Fibroblast of villous mesenchyme (primary cell): Measurements from ENCODE around the gene DISC1. TPM values are rescaled to one million over a fixed set of nuclear protein-coding genes. Genes with fewer than 3 reads are reported as not detected.

Source experiments
- DNase-seq: peaks from one replicate; pipeline ENCODE4 v3.0.0-alpha.2; 2010; ENCODE audit warnings: low read depth
- H3K4me3 ChIP-seq: 2 replicates; pipeline ENCODE4 v1.5.1; 2011; ENCODE audit warnings: low read depth, mild to moderate bottlenecking, low read length
- CTCF ChIP-seq: IDR thresholded peaks from 2 replicates; pipeline ENCODE4 v1.5.1; 2012; ENCODE audit warnings: low read depth, mild to moderate bottlenecking, low read length; ENCODE audit not compliant: insufficient read depth
- total RNA-seq: library from RNA; depleted of rRNA; stranded (reverse); fragments of >200 nt; gene quantifications from 2 replicates; pipeline ENCODE4 v1.2.3, GENCODE V29; 2012

DISC1 gene
- total RNA-seq, 1 donor: 9.9 TPM

GRCh38 chr1:231869364-231869763 lies 242.8 kb downstream of the DISC1 start:
- DNase-seq: no peak
- no peak overlapping the region for H3K4me3 ChIP-seq
- TF ChIP-seq CTCF: no peak

- no peak for TF ChIP-seq CTCF
- DNase-seq: no peak
- H3K4me3 ChIP-seq: no peak overlapping the region
Measured at GRCh38 chr1:231871471-231871870, 244.9 kb downstream of the DISC1 start.

GRCh38 chr1:231871878-231872277 lies 245.3 kb downstream of the DISC1 start:
- no peak overlapping the region for H3K4me3 ChIP-seq
- DNase-seq: no peak
- no peak for TF ChIP-seq CTCF

GRCh38 chr1:231872461-231872910 lies 245.9 kb downstream of the DISC1 start:
- no peak for TF ChIP-seq CTCF
- no peak overlapping the region for H3K4me3 ChIP-seq
- DNase-seq: peak; percentile 34

GRCh38 chr1:231878737-231879136 lies 252.1 kb downstream of the DISC1 start:
- no peak for TF ChIP-seq CTCF
- no peak for DNase-seq
- H3K4me3 ChIP-seq: no peak overlapping the region

GRCh38 chr1:231879296-231879695 lies 252.7 kb downstream of the DISC1 start:
- H3K4me3 ChIP-seq: no peak overlapping the region
- no peak for TF ChIP-seq CTCF
- no peak for DNase-seq

GRCh38 chr1:231882333-231882732 lies 255.7 kb downstream of the DISC1 start:
- DNase-seq: no peak
- no peak overlapping the region for H3K4me3 ChIP-seq
- TF ChIP-seq CTCF: no peak
